ENCODE data around the gene RGCC. TPM values are rescaled to one million over a fixed set of nuclear protein-coding genes. Genes with fewer than 3 reads are reported as not detected.
"Not testable (repeated sequence)": the region's sequence is repeated elsewhere in the genome, so short reads cannot be mapped to it uniquely, and the experiment has no call there.

Gene RGCC
- polyA plus RNA-seq, 3 donors, result 10.7 to 17.0 (median 15.8) TPM

DNA sequence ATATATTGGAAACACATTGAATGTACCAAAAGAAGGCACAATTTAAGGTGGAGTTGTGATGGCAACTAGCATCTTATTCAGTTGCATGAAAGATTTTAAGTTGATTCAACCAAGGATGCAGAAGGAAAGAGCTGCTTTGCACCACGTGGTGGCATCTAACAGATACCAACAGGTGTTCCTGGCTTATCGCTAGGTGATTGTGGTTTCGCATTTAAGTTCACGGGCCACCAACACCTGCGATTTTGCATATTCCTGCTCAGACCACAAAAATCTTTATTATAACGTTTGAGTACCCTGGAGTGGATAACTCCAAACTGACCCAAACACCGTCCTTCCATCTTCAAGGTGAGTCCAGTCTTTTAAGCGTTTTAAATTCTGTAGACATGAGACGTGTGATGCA lies 45.3 kb downstream of the RGCC start:
- no peak for DNase-seq (ENCODE audit: extremely low read depth in 1 of 11, low read depth in 9 of 11, low spot score in 4 of 11)

DNA sequence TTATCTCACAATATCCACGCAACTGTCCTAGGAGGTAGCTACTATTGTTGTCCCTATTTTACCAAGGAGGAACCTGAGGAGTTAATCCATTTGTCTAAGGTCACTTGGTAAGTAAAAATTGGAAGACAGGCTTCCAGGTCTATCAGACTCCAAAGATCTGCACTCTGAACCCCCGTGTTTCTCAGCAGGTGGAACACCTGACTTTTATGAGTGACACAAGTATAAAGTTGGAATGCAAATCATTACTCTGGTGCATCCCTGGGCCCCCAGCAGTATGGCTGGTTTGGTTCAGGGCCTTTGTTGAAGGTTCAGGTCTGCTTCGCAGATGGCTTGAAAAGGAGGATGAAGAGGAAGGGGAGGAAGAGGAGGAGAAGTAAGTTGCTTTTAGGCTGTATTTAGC lies 46.0 kb downstream of the RGCC start:
- no peak for DNase-seq (ENCODE audit: extremely low read depth in 1 of 11, low read depth in 9 of 11, low spot score in 4 of 11)

DNA sequence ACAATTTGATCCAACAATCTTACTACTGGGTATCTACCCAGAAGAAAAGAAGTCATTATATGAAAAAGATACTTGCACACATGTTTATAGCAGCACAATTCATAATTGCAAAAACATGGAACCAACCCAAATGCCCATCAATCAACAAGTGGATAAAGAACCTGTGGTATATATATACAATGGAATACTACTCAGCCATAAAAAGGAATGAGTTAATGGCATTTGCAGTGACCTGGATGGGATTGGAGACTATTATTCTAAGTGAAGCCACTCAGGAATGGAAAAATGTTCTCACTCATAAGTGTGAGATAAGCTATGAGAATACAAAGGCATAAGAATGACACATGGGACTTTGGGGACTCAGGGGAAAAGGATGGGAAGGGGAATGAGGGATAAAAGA lies 47.3 kb downstream of the RGCC start:
- not testable (repeated sequence) for DNase-seq (ENCODE audit: extremely low read depth in 1 of 11, low read depth in 9 of 11, low spot score in 4 of 11)

DNA sequence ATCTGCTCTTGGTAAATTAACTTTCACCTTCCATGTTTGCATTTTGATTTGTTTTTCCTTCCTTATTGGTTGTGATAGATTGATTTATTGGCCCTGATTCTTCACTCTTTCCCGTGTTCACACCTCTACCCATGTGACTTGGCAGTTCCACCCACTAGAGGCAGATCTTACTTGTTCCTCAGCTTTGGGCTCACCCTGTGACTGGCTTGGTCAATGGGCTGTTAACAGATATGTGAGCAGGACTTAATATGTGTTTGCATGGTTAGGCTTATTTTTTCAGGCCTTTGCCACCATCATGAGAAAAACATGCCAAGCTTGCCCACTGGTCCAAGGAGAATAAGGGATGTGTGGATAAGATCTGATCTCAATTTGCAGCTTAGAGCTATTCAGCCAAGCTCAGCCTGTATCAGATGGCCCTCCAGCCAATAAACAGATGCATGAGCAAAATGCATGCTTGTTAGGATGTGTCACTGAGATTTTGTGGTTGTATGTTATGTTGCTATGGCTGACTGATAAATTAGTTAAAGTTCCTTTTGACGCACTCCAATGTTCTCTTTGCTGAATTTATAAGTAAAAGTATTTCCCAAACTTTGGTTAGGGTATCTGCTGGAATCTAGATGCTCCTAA lies 48.0 kb downstream of the RGCC start:
- DNase-seq (ENCODE audit: extremely low read depth in 1 of 11, low read depth in 9 of 11, low spot score in 4 of 11), result no peak

DNA sequence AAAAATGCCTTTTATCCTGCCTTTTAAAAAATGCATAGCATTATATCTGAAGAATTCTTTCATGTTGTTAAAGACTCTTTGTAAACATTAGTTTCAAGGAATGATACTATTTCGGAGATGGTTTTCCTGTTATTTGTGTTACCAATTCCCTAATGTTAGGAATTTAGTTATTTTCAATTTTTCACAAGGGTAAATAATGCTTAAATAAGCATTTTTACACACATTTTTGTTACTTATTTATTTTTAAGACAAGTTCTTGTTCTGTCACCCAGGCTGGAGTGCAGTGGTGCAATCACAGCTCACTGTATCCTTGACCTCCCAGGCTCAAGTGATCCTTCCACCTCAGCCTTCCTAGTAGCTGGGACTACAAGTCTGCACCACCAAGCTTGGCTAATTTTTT lies 49.0 kb downstream of the RGCC start:
- no peak for DNase-seq (ENCODE audit: extremely low read depth in 1 of 11, low read depth in 9 of 11, low spot score in 4 of 11)

DNA sequence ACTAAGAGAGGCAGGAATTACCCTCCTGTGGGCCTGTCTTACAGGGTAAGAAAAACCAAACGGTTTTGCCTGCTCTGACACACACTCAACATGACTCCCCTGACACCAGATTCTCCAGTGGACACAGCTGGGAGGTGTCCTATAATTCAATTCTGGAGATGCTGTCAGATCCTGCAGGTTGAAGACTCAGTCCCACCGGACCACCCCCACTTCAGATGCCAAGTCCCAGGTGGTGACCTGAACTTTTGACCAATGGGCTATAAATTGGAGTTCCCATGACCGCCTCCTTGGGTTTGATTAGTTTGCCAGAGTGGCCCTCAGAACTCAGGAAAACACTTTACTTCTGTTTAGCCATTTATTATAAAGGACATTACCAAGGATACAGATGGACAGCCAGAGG lies 52.6 kb downstream of the RGCC start:
- DNase-seq (ENCODE audit: extremely low read depth in 1 of 11, low read depth in 9 of 11, low spot score in 4 of 11), result no peak

DNA sequence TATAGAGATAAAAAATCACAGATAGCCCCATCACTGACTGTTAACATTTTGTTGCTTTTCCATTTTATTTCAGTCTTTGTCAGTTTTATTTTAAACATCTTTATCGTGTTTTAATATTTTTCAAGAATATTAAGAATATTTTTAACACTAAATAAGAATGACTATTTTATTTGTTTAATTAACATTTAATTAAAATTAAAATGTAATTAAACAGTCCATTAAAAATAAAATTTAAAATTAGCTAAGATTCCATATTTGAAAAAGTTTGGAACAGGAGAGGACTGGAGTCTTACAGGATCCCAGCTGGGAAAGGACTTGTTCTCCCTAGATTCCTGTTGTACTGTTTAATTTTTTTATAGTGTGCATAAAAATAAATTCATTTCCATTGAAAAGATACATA lies 54.5 kb downstream of the RGCC start:
- DNase-seq (ENCODE audit: extremely low read depth in 1 of 11, low read depth in 9 of 11, low spot score in 4 of 11), result no peak

DNA sequence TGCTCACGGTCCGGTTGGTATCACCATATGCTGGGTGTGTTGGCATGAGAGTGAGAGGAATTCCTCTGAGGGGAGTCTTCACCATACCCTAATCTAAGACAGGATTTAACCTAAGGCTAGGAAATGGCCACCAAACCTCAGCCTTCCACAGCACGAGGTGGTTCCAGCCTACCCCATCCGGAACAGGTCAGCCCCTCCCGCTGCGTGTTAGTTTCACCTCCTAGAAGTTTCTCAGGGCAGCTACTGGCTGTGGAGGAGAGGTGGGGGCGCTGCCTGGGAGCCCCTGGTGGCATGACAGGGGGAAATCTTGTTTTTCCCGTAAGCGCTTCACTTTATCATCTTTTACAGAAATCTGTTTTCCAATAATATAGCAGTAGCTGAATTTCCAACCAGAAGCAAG lies 55.1 kb downstream of the RGCC start:
- no peak for DNase-seq (ENCODE audit: extremely low read depth in 1 of 11, low read depth in 9 of 11, low spot score in 4 of 11)

DNA sequence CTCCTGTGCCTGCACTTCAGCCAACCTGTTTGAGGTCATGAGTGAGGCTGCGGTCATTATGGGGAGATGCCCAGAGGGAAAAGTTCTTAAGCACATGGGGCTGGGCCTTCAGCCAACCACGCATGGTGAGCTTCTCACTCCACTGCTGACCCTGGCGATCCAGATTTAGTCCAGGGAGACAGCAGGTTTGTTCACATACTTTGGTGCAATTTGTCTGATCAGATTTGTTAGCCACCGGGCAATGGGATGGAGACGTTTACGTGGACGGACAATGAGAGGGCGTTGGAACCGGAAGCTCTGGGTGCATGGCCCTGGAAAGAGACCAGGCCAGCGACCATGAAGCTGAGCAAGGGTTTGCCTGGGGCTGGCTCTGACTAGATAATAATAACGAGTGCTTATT lies 56.2 kb downstream of the RGCC start:
- no peak for DNase-seq (ENCODE audit: extremely low read depth in 1 of 11, low read depth in 9 of 11, low spot score in 4 of 11)

DNA sequence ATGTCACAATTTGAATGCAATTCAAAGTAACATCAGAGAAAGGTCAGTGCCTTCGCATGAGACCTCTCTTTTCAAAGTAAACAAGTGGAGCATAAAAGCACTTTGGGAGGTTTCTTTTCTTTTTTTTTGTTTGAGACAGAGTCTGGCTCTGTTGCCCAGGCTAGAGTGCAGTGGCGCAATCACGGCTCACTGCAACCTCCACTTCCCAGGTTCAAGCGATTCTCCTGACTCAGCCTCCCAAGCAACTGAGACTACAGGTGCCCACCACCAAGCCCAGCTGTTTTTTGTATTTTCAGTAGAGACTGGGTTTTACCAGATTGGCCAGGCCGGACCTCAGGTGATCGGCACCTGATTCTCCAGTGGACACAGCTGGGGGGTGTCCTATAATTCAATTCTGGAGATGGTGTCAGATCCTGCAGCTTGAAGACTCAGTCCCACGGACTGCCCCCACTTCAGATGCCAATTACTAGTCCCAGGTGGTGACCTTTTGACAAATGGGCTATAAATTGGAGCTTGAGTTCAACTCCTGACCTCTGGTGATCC lies 57.6 kb downstream of the RGCC start:
- no peak for DNase-seq (ENCODE audit: extremely low read depth in 1 of 11, low read depth in 9 of 11, low spot score in 4 of 11)

DNA sequence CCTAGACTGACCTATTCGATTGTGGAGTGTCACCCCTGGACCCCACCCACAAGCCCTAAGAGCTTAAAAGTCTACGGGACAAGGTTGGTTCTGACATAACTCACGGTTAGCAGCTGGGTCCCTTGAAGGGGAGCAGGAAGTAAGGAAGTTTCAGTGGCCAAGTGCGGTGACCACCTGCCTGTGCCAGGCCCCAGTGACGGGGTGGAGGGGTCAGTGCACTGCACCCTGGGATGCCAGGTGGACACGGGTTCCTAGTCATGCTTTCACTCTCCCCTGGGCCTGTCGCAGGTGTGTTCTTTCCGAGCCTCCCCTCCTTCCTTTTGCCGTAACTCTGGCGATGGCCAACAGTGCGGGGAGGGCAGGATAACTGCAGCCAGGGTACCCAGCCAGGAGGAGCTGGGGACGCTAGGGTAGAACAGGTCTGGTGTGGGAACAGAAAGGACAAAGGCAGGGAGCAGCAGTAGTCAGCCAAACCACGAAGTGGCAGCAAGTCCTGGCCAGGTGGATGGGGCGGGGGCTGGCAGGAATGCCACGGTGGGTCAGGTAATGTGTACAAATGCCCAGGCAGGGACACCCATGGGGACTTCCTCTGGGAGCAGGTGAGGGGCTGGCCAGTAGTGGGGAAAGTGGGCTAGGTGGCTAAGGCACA lies 58.3 kb downstream of the RGCC start:
- no peak for DNase-seq (ENCODE audit: extremely low read depth in 1 of 11, low read depth in 9 of 11, low spot score in 4 of 11)

DNA sequence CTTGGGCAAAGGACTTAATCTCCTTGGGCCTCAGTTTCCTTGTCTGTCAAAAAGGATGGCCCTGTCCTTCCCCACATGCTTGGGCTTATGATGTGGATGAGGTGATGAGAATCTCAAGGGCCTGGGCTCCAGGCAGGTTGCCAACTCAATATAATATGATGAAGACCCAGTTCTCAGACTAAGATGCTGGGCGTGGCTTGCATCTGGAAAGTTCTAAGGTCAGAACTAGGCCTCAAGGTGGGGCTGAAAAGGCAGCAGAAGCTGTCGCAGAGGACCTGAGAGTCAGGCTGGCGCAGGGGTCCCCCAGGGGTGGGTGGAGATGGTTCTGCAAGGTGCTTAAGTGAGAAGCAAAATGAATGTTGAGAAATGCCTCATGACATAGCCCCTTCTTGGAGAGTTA lies 58.8 kb downstream of the RGCC start:
- DNase-seq (ENCODE audit: extremely low read depth in 1 of 11, low read depth in 9 of 11, low spot score in 4 of 11), result no peak

DNA sequence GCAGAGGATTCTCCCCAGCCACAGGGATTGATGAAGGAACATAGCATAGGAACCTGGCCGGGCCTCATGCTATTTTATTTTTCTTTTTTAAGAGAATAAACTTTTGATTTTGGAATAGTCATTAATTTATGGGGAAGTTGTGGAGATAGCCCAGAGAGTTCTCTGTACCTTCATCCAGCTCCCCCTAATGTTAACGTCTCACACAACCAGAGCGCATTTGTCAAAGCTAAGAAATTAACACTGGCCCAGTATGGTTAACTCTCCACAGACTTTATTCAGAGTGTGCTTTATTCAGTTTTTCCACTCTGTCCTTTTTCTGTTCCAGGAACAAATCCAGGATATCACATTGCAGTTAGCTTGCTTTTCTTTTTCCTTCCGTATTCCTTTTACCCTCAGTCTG lies 59.4 kb downstream of the RGCC start:
- no peak for DNase-seq (ENCODE audit: extremely low read depth in 1 of 11, low read depth in 9 of 11, low spot score in 4 of 11)

DNA sequence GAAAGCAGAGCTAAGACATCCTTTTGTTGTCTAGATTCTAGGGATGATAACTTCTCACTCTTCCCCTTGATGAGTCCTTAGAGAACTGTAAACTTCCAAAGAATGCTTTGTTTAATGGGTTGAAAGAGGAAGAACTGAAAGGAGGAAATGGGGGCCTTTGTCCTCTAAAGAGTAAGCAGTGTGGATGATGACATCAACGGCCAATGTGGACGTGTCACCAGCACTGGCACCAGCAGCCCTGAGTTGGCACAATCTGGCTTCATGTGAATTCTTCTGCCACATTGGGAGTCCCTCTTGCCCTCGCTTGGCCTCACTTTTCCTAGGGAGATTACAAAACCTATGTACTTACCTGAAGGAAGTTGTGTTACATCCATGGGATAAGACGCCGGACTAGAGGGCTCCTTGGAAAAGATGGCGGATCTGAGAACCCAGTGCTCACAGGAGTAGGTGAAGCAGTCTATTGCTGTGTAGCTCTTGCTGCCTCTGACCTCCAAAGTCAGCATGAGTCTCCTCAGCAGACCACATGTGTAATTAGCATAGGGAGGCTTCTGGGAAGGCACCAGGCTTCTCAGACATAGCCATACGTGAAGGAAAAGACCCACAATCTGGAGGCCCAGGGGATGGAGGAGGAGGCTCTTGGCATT lies 62.8 kb downstream of the RGCC start:
- DNase-seq (ENCODE audit: extremely low read depth in 1 of 11, low read depth in 9 of 11, low spot score in 4 of 11), result no peak

Other genes starting within 250 kb of the RGCC start
- 10 to 100 TPM; 16.0 to 22.1 (median 19.7) TPM for gene MTRF1, start 194.0 kb upstream of the RGCC start, polyA plus RNA-seq (ENCODE audit: insufficient read length in 3 of 3)
- 10 to 100 TPM; 26.5 to 47.3 (median 35.6) TPM for gene NAA16, start 146.3 kb upstream of the RGCC start, polyA plus RNA-seq (ENCODE audit: insufficient read length in 3 of 3)